ENCODE results near the gene HECW1.

DNA sequence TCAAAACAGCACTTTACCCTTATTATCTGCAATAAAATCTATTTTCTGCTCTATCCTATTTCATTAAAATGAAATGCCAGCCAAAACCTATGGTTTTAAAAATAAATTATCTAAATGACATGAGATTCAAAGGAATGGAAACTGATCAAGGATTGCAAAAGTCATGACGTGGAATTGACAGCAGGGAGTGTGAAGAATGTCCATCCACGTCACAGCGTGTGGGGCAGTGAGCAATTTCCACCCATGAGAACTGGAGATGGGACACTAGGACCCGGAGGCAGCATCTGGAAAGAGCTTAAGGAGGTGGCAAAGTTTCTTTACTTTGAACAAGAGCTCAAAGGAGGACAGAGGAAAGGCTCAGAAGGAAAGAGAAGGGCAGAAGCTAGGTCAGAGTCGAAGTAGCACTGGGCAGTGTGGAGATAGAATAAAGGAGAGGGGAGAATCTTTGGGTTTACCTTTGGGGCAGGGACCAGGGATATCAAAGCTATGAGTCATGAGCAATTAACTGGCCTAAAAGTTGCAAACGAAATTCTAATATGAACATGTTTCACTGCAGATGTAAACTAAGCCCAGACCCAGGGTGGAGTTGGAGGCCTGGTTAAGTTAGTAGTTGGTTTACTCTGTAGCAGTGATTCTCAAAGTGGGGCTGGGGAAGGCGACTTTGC is 445.5 kb downstream of the HECW1 start:
- no peak for TF ChIP-seq POLR2AphosphoS5 (IDR thresholded peaks at IDR 0.05; ENCODE audit: low read depth, low read length)
- no peak for TF ChIP-seq TAF1 (IDR thresholded peaks at IDR 0.05; ENCODE audit: borderline replicate concordance, insufficient read depth, low read length)
